HepG2 (cell line): ENCODE data around the gene SIK3. TPM values are rescaled to one million over a fixed set of nuclear protein-coding genes. Genes with fewer than 3 reads are reported as not detected.

Source experiments
- AGO2 ChIP-seq: fragments of 200-400 bp; formaldehyde crosslinking; optimal IDR thresholded peaks from 2 replicates; pipeline ENCODE3; 2017; ENCODE audit warnings: mild to moderate bottlenecking, low read depth, low read length, moderate library complexity
- CHCHD3 ChIP-seq: sonication (generic); formaldehyde crosslinking; IDR thresholded peaks from 2 replicates; pipeline ENCODE4 v1.8.0; 2022; ENCODE audit warnings: mild to moderate bottlenecking, missing genetic modification reagents, moderate library complexity
- DBP ChIP-seq: sonication (generic); formaldehyde crosslinking; IDR thresholded peaks from 2 replicates; pipeline ENCODE4 v1.4.0; 2020; ENCODE audit warnings: missing genetic modification reagents; ENCODE audit errors: not compliant biosample characterization
- HNF4A ChIP-seq: sonication (generic); formaldehyde crosslinking; IDR thresholded peaks from 2 replicates; pipeline ENCODE4 v1.4.0; 2020; ENCODE audit warnings: missing genetic modification reagents
- MED13 ChIP-seq: sonication (generic); formaldehyde crosslinking; IDR thresholded peaks from 2 replicates; pipeline ENCODE4 v1.5.0; 2020; ENCODE audit warnings: missing genetic modification reagents
- MEIS1 ChIP-seq: sonication (generic); formaldehyde crosslinking; IDR thresholded peaks from 2 replicates; pipeline ENCODE4 v1.9.0; 2021; ENCODE audit warnings: mild to moderate bottlenecking, missing genetic modification reagents, moderate library complexity, borderline replicate concordance
- MLX ChIP-seq: IDR thresholded peaks from 2 replicates; pipeline ENCODE4 v1.6.1; 2016
- PCBP1 ChIP-seq: fragments of 200-400 bp; formaldehyde crosslinking; IDR thresholded peaks from 2 replicates; pipeline ENCODE4 v1.6.1; 2017; ENCODE audit warnings: mild to moderate bottlenecking, low read depth, low read length, borderline replicate concordance
- PHB2 ChIP-seq: fragments of 450-650 bp; IDR thresholded peaks from 2 replicates; pipeline ENCODE4 v1.6.1; 2018; ENCODE audit not compliant: partially characterized antibody
- PHF20 ChIP-seq: sonication (generic); formaldehyde crosslinking; IDR thresholded peaks from 2 replicates; pipeline ENCODE4 v1.5.0; 2020; ENCODE audit warnings: mild to moderate bottlenecking, missing genetic modification reagents
- SALL2 ChIP-seq: sonication (generic); formaldehyde crosslinking; IDR thresholded peaks from 2 replicates; pipeline ENCODE4 v1.8.1; 2023; ENCODE audit warnings: mild to moderate bottlenecking, missing genetic modification reagents, inconsistent platforms
- SIX4 ChIP-seq: sonication (generic); formaldehyde crosslinking; IDR thresholded peaks from 2 replicates; pipeline ENCODE4 v1.4.0; 2020; ENCODE audit warnings: missing genetic modification reagents
- SRF ChIP-seq: IDR thresholded peaks from 2 replicates; pipeline ENCODE4 v1.6.1; 2011; ENCODE audit warnings: mild to moderate bottlenecking, low read depth, low read length, moderate library complexity
- TCF7L2 ChIP-seq: IDR thresholded peaks from 2 replicates; pipeline ENCODE4 v1.6.1; 2011; ENCODE audit warnings: mild to moderate bottlenecking, low read depth, low read length, moderate library complexity
- THAP9 ChIP-seq: sonication (generic); formaldehyde crosslinking; IDR thresholded peaks from 2 replicates; pipeline ENCODE4; 2020; ENCODE audit warnings: missing genetic modification reagents, mild to moderate bottlenecking, borderline replicate concordance
- ZKSCAN5 ChIP-seq: sonication (generic); formaldehyde crosslinking; IDR thresholded peaks from 2 replicates; pipeline ENCODE4 v1.5.1; 2020; ENCODE audit warnings: mild to moderate bottlenecking, missing genetic modification reagents
- ZNF296 ChIP-seq: sonication (generic); formaldehyde crosslinking; conservative IDR thresholded peaks from 2 replicates; pipeline ENCODE4 v1.5.0; 2020; ENCODE audit warnings: mild to moderate bottlenecking, missing genetic modification reagents
- ZNF670 ChIP-seq: sonication (generic); formaldehyde crosslinking; IDR thresholded peaks from 2 replicates; pipeline ENCODE4 v1.8.0; 2022; ENCODE audit warnings: mild to moderate bottlenecking, missing genetic modification reagents, borderline replicate concordance
- ZNF776 ChIP-seq: sonication (generic); formaldehyde crosslinking; IDR thresholded peaks from 2 replicates; pipeline ENCODE4 v1.4.0; 2020; ENCODE audit warnings: mild to moderate bottlenecking, missing genetic modification reagents
- ZSCAN25 ChIP-seq: sonication (generic); formaldehyde crosslinking; IDR thresholded peaks from 2 replicates; pipeline ENCODE4 v1.8.0; 2022; ENCODE audit warnings: mild to moderate bottlenecking, missing genetic modification reagents
- polyA plus RNA-seq, 8 experiments: library from polyadenylated mRNA; depleted of rRNA in 3 of 8; stranded (reverse) in 7 of 8; unstranded in 1 of 8; fragments of >200 nt; fragmentation: Illumina TruSeq in 4 of 8; extraction: Trizol in 4 of 8; gene quantifications; 2 replicates each; pipeline versions ENCODE4 v1.2.1 to v1.2.3, GENCODE V29; 2011 to 2016; ENCODE audit warnings: low read depth in 4 of 8, missing spikeins in 1 of 8, mixed read lengths in 1 of 8; ENCODE audit not compliant: insufficient read depth in 1 of 8
- total RNA-seq, 5 experiments: library from RNA; depleted of rRNA; stranded (reverse); fragments of >200 nt; fragmentation: Illumina TruSeq; extraction: Trizol; gene quantifications; 2 replicates each; pipeline ENCODE4 v1.2.3, GENCODE V29; 2016; ENCODE audit warnings: low read depth in 1 of 5
- TF ChIP-seq, protein P1 (sequence below): sonication (generic); formaldehyde crosslinking; IDR thresholded peaks from 2 replicates; pipeline ENCODE4 v1.4.0; 2020; ENCODE audit warnings: missing genetic modification reagents, borderline replicate concordance

Gene SIK3
- total and polyA plus RNA-seq, 2 of the 13 experiments (the other 11 are each of a cell fraction or from before 2014, with no cell fraction given) = 5.7 to 9.8 TPM

- TF ChIP-seq THAP9 (CRISPR knock-in tag) (no peak; the same call in 1 of the 2 replicates), MED13 (CRISPR knock-in tag) (peak; percentile 93; the same call in 1 of the 2 replicates), ZNF776 (no peak), HNF4A (peak; percentile 100), SALL2 (0 out of 2 replicates have a peak, but pooled peaks have one; percentile 19), SRF (no peak), TCF7L2 (peak; percentile 75), DBP (CRISPR knock-in tag) (peak; percentile 10), ZSCAN25 (CRISPR knock-in tag) (peak; percentile 77; the same call in 1 of the 2 replicates), ZNF296 (CRISPR knock-in tag) (no peak; the same call in 1 of the 2 replicates), ZKSCAN5 (CRISPR knock-in tag) (no peak), ZNF670 (peak; percentile 27; the same call in 1 of the 2 replicates), PHB2 (no peak), MLX (CRISPR knock-in tag) (peak; percentile 84), AGO2 (no peak), SIX4 (peak; percentile 81; the same call in 1 of the 2 replicates), CHCHD3 (CRISPR knock-in tag) (no peak), MEIS1 (CRISPR knock-in tag) (peak; percentile 29; the same call in 1 of the 2 replicates), PCBP1 (no peak), PHF20 (CRISPR knock-in tag) (no peak)
- TF ChIP-seq, protein P1, sequence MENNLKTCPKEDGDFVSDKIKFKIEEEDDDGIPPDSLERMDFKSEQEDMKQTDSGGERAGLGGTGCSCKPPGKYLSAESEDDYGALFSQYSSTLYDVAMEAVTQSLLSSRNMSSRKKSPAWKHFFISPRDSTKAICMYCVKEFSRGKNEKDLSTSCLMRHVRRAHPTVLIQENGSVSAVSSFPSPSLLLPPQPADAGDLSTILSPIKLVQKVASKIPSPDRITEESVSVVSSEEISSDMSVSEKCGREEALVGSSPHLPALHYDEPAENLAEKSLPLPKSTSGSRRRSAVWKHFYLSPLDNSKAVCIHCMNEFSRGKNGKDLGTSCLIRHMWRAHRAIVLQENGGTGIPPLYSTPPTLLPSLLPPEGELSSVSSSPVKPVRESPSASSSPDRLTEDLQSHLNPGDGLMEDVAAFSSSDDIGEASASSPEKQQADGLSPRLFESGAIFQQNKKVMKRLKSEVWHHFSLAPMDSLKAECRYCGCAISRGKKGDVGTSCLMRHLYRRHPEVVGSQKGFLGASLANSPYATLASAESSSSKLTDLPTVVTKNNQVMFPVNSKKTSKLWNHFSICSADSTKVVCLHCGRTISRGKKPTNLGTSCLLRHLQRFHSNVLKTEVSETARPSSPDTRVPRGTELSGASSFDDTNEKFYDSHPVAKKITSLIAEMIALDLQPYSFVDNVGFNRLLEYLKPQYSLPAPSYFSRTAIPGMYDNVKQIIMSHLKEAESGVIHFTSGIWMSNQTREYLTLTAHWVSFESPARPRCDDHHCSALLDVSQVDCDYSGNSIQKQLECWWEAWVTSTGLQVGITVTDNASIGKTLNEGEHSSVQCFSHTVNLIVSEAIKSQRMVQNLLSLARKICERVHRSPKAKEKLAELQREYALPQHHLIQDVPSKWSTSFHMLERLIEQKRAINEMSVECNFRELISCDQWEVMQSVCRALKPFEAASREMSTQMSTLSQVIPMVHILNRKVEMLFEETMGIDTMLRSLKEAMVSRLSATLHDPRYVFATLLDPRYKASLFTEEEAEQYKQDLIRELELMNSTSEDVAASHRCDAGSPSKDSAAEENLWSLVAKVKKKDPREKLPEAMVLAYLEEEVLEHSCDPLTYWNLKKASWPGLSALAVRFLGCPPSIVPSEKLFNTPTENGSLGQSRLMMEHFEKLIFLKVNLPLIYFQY (CRISPR knock-in tag) = peak; percentile 99
Measured at GRCh38 chr11:116808262-116809175, 289.7 kb downstream of the SIK3 start (continued).
